NCI-H82 treated with DMSO at 0.1 percent for 48 hours (cell line): ENCODE data around the gene TNFAIP8.
A peak's percentile ranks its signal among the peaks of the same experiment; 100 is the strongest.
"Not testable (repeated sequence)": the region's sequence is repeated elsewhere in the genome, so short reads cannot be mapped to it uniquely, and the experiment has no call there.

ENCODE experiments used
- DNase-seq: peaks from one replicate; lab custom pipeline; 2025; ENCODE audit not compliant: unreplicated experiment; lab: John Stamatoyannopoulos, UW

TNFAIP8 gene

GRCh38 chr5:119412279-119413227, 56.7 kb downstream of the TNFAIP8 start:
- no peak for DNase-seq

DNA sequence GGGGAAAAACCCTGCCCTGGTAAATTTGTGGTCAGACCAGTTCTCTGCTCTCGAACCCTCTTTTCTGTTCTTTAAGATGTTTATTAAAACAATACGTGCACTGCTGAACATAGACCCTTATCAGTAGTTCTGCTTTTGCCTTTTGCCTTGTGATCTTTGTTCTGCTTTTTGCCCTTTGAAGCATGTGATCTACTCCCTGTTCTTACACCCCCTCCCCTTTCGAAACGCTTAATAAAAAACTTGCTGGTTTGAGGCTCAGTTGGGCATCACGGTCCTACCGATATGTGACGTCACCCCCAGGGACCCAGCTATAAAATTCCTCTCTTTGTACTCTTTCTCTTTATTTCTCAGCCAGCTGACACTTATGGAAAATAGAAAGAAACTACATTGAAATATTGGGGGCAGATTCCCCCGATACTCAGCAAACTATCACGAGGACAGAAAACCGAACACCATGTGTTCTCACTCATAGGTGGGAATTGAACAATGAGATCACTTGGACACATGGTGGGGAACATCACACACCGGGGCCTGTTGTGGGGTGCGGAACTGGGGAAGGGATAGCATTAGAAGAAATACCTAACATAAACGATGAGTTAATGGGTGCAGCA, 58.4 kb downstream of the TNFAIP8 start:
- DNase-seq, result not testable (repeated sequence)

DNA sequence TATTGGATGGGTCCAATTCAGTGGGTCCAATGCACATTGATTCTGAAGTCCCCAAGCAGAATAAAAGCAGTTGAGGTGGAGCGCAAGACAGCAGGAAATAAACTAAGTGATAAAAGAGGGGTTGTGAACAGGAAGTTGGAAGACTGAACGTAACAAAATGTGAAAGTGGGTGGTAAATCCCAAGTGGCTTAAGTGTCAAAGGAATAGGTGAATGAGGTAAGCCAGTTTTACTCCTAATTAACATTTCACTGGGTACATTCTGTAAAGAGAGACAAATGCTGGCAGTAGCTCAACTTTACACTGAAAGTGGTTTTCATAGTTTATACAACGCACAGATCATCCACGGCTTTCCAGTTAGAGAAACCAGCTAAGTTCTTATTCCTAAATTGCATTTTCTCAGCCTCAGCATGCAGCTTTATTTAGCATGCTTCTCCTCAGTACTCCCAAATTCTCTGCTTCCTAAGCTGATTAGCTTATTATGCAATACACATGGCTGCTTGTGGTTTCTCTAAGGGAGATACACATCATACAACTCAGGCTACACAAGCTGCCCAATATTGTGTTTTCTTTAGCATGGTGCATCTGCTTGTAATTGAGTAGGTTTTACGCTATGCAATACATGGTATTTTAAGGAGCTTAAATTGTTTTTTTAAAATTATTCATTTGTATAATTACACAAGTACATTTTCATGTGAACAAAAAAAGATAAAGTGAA, 62.2 kb downstream of the TNFAIP8 start:
- peak; percentile 47 for DNase-seq

- no peak for DNase-seq
These were observed 62.8 kb downstream of the TNFAIP8 start for GRCh38 chr5:119418606-119419100.

DNA sequence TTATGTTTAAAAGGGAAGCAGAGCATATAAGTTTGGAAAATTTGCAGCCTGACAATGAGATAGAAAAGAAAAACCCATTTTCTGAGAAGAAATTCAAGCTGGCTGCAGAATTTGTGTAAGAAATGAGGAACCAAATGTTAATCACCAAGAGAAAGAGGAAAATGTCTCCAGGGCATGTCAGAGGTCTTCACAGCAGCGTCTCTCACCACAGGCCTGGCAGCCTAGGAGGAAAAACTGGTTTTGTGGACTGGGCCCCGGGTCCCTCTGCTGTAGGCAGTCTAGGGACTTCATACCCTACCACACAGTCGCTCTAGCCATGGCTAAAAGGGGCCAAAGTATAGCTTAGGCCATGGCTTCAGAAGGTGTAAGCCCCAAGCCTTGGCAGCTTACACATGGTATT, 64.3 kb downstream of the TNFAIP8 start:
- no peak for DNase-seq

GRCh38 chr5:119426057-119426456, 70.2 kb downstream of the TNFAIP8 start:
- no peak for DNase-seq

- no peak for DNase-seq
These were observed 71.2 kb downstream of the TNFAIP8 start for GRCh38 chr5:119427060-119427459.

- not testable (repeated sequence) for DNase-seq
These were observed 71.8 kb downstream of the TNFAIP8 start for GRCh38 chr5:119427596-119427995.

DNA sequence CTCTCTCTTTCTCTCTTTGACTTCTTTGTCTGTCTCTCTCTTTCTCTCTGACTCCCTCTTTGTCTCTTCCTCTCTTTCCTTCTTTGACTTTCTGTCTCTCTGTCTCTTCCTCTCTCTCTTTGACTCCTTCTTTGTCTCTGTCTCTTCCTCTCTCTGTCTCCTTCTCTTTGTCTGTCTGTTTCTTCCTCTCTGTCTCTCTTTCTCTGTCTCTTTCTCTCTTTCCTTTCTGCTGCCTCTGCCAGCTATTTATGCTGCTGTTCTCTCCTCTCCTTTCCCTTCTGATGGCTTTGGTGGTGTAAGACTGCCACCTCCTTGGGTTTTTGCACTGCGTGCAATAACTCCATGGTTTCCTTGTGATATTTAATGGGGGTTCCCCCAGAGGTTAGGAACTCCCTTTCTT, 72.3 kb downstream of the TNFAIP8 start:
- DNase-seq, result not testable (repeated sequence)

DNA sequence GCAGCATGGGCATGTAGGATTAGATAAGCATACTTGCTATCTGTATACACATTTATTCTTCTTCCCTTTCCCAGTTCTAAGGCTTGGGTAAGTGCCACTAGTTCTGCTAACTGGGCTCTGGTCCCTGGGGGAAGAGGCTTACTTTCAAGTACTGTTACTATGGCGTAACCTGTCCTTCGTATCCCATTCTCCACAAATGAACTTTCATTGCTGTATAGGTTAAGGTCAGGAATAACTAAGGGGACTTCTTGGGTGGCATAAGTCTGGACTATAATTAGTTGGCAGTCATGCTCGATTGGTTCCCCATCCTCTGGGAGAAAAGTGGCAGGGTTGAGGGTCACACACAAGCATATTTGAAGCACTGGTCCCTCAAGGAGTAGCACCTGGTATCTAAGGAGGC, 72.8 kb downstream of the TNFAIP8 start:
- not testable (repeated sequence) for DNase-seq

GRCh38 chr5:119432674-119433237, 76.9 kb downstream of the TNFAIP8 start:
- not testable (repeated sequence) for DNase-seq

DNA sequence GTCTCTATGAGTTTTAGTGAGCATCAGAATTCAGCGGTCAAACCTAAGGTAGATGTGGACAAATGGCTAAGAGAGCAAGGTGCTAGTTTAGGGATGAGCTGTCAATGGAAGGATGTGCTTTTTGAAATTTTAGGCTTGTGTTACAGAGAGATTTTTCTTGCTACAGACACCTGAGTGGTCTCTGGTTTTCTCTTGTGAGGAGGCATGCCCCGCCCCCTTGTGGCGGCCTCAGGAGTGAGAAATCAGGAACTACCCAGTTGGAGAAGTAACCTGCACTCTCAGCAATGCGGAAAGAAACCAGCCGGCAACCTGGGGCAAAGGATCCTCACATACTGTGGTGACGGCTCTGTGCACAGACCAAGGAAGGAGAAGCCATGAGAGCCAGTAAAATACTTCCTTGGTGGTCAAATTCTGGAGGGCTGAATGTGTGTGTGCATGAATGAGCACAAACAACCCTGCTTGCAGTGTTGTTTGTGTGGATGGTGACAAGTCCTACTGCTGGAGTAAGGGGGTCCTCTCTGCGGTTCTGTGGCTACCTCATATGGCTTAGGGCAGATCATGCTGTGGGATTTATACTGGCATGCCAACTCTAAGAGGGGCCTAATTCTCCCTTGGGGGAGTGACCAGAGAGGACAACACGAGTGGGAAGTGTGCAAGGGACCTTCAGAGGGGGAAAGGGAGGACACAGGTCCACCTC, 79.8 kb downstream of the TNFAIP8 start:
- DNase-seq, result no peak

- DNase-seq, result not testable (repeated sequence)
These were observed 82.2 kb downstream of the TNFAIP8 start for GRCh38 chr5:119437785-119438586.

GRCh38 chr5:119438587-119438917, 82.7 kb downstream of the TNFAIP8 start:
- DNase-seq, result not testable (repeated sequence)

GRCh38 chr5:119439140-119439631, 83.4 kb downstream of the TNFAIP8 start:
- no peak for DNase-seq

GRCh38 chr5:119439632-119440031, 83.8 kb downstream of the TNFAIP8 start:
- DNase-seq, result not testable (repeated sequence)

DNA sequence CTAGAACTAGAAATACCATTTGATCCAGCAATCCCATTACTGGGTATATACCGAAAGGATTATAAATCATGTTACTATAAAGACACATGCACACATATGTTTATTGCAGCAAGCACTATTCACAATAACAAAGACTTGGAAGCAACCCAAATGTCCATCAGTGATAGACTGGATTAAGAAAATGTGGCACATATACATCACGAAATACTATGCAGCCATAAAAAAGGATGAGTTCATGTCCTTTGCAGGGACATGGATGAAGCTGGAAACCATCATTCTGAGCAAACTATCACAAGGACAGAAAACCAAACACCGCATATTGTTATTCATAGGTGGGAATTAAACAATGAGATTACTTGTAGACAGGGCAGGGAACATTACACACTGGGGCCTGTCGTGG, 88.8 kb downstream of the TNFAIP8 start:
- not testable (repeated sequence) for DNase-seq

GRCh38 chr5:119445544-119445943, 89.7 kb downstream of the TNFAIP8 start:
- no peak for DNase-seq
